Glomerular visceral epithelial cell (primary cell): ENCODE data around the gene RTN4RL1.

ENCODE experiments used
- DNase-seq: peaks from one replicate; pipeline ENCODE4 v3.0.0-alpha.2; 2016; ENCODE audit errors: extremely low spot score

Gene RTN4RL1

GRCh38 chr17:2025220-2025621 is at the start of gene RTN4RL1:
Gene RTN4RL1, minus strand, starts transcription at chr17:2025334. Its CDS starts 469 bp downstream, at chr17:2024865.
- DNase-seq: peak; percentile 27

- DNase-seq: no peak
Measured at GRCh38 chr17:2074919-2075318, 49.8 kb upstream of the RTN4RL1 start.

GRCh38 chr17:2071455-2072281 is 46.5 kb upstream of the RTN4RL1 start:
- DNase-seq: no peak

GRCh38 chr17:2071024-2071385 is 45.9 kb upstream of the RTN4RL1 start:
- DNase-seq: no peak

- DNase-seq: no peak
Measured at GRCh38 chr17:2070241-2071023, 45.3 kb upstream of the RTN4RL1 start.

GRCh38 chr17:2068519-2069051 is 43.5 kb upstream of the RTN4RL1 start:
- peak; percentile 84 for DNase-seq

- DNase-seq: peak; percentile 43
Measured at GRCh38 chr17:2068031-2068518, 42.9 kb upstream of the RTN4RL1 start.

GRCh38 chr17:2067608-2068024 is 42.5 kb upstream of the RTN4RL1 start:
- peak; percentile 31 for DNase-seq

- no peak for DNase-seq
Measured at GRCh38 chr17:2067048-2067561, 42.0 kb upstream of the RTN4RL1 start.

GRCh38 chr17:2065949-2066400 is 40.8 kb upstream of the RTN4RL1 start:
- DNase-seq: no peak

- no peak for DNase-seq
Measured at GRCh38 chr17:2064980-2065785, 40.0 kb upstream of the RTN4RL1 start.

- DNase-seq: no peak
Measured at GRCh38 chr17:2064520-2064971, 39.4 kb upstream of the RTN4RL1 start.

- DNase-seq: no peak
Measured at GRCh38 chr17:2064147-2064489, 39.0 kb upstream of the RTN4RL1 start.

- no peak for DNase-seq
Measured at GRCh38 chr17:2063261-2064146, 38.4 kb upstream of the RTN4RL1 start.

GRCh38 chr17:2062571-2063183 is 37.5 kb upstream of the RTN4RL1 start:
- DNase-seq: no peak

GRCh38 chr17:2061441-2061958 is 36.4 kb upstream of the RTN4RL1 start:
- no peak for DNase-seq

GRCh38 chr17:2060681-2061440 is 35.7 kb upstream of the RTN4RL1 start:
- DNase-seq: no peak

GRCh38 chr17:2060385-2060658 is 35.2 kb upstream of the RTN4RL1 start:
- no peak for DNase-seq
